Trophoblast cell (in vitro differentiated cells and primary cell): ENCODE measurements around the gene LMO2.

Source experiments
- DNase-seq, 2 donors: peaks; one replicate each; pipeline ENCODE4 v3.0.0-alpha.2; 2016
- H2AFZ ChIP-seq: 2 replicates; pipeline ENCODE4 v1.6.1; 2013; ENCODE audit warnings: low read length, moderate library complexity, mild to moderate bottlenecking; ENCODE audit not compliant: insufficient read depth, poor library complexity
- H2AK5ac ChIP-seq: 2 replicates; pipeline ENCODE4 v1.6.1; 2013; ENCODE audit warnings: mild to moderate bottlenecking, low read length
- H2BK120ac ChIP-seq: 2 replicates; pipeline ENCODE4 v1.6.1; 2013; ENCODE audit warnings: low read length, mild to moderate bottlenecking, moderate library complexity; ENCODE audit not compliant: insufficient read depth, poor library complexity
- H2BK12ac ChIP-seq: 2 replicates; pipeline ENCODE4 v1.6.1; 2013; ENCODE audit warnings: mild to moderate bottlenecking, low read length, moderate library complexity
- H2BK5ac ChIP-seq: 2 replicates; pipeline ENCODE4 v1.6.1; 2013; ENCODE audit warnings: low read length, low read depth, moderate library complexity, mild to moderate bottlenecking; ENCODE audit not compliant: poor library complexity
- H3K14ac ChIP-seq: 2 replicates; pipeline ENCODE4 v1.6.1; 2013; ENCODE audit warnings: mild to moderate bottlenecking, low read length
- H3K18ac ChIP-seq: 2 replicates; pipeline ENCODE4 v1.6.1; 2013; ENCODE audit warnings: mild to moderate bottlenecking, low read length
- H3K23ac ChIP-seq: 2 replicates; pipeline ENCODE4 v1.6.1; 2013; ENCODE audit warnings: low read length
- H3K27ac ChIP-seq: 2 replicates; pipeline ENCODE4 v1.5.1; 2013; ENCODE audit warnings: low read depth, mild to moderate bottlenecking, inconsistent platforms, low read length, moderate library complexity
- H3K27me3 ChIP-seq: 2 replicates; pipeline ENCODE4 v1.6.1; 2013; ENCODE audit warnings: inconsistent platforms, mild to moderate bottlenecking, low read length, moderate library complexity; ENCODE audit not compliant: insufficient read depth
- H3K36me3 ChIP-seq, 2 experiments: 1 replicate in 1 of 2; 2 replicates in 1 of 2; pipeline ENCODE4 v1.6.1; 2013; ENCODE audit warnings: low read length in 2 of 2, mild to moderate bottlenecking in 2 of 2, moderate library complexity in 1 of 2; ENCODE audit not compliant: insufficient read depth in 2 of 2, control insufficient read depth in 1 of 2
- H3K4ac ChIP-seq: 2 replicates; pipeline ENCODE4 v1.6.1; 2013; ENCODE audit warnings: low read depth, mild to moderate bottlenecking, low read length, moderate library complexity
- H3K4me1 ChIP-seq, 2 experiments: 1 replicate in 1 of 2; 2 replicates in 1 of 2; pipeline ENCODE4 v1.6.1; 2013; ENCODE audit warnings: low read length in 2 of 2, mild to moderate bottlenecking in 2 of 2, moderate library complexity in 1 of 2; ENCODE audit not compliant: insufficient read depth in 2 of 2, control insufficient read depth in 1 of 2
- H3K4me2 ChIP-seq: 2 replicates; pipeline ENCODE4 v1.6.1; 2013; ENCODE audit warnings: inconsistent platforms, mild to moderate bottlenecking, low read length, moderate library complexity
- H3K4me3 ChIP-seq: 2 replicates; pipeline ENCODE4 v1.5.1; 2013; ENCODE audit warnings: mild to moderate bottlenecking, low read depth, low read length, inconsistent platforms
- H3K79me1 ChIP-seq: one replicate; pipeline ENCODE4 v1.6.1; 2013; ENCODE audit warnings: low read length
- H3K79me2 ChIP-seq: 2 replicates; pipeline ENCODE4 v1.6.1; 2013; ENCODE audit warnings: low read length, mild to moderate bottlenecking; ENCODE audit not compliant: control insufficient read depth, insufficient read depth, poor library complexity
- H3K9ac ChIP-seq: 2 replicates; pipeline ENCODE4 v1.6.1; 2013; ENCODE audit warnings: mild to moderate bottlenecking, low read length
- H3K9me3 ChIP-seq: 2 replicates; pipeline ENCODE4 v1.6.1; 2013; ENCODE audit warnings: low read depth, mild to moderate bottlenecking, control low read depth, inconsistent platforms, low read length; ENCODE audit not compliant: insufficient read depth
- H4K12ac ChIP-seq: 2 replicates; pipeline ENCODE4 v1.6.1; 2013; ENCODE audit warnings: low read depth, mild to moderate bottlenecking, low read length, moderate library complexity
- H4K8ac ChIP-seq: 2 replicates; pipeline ENCODE4 v1.6.1; 2013; ENCODE audit warnings: low read depth, mild to moderate bottlenecking, low read length, moderate library complexity
- H4K91ac ChIP-seq: one replicate; pipeline ENCODE4 v1.6.1; 2013; ENCODE audit warnings: low read depth, mild to moderate bottlenecking, low read length, moderate library complexity
- WGBS: extraction: QIAGEN DNeasy Blood & Tissue Kit; methylation state at CpG from one replicate; pipeline ENCODE4 v1.1.7; 2013; ENCODE audit warnings: missing lambda C conversion rate; ENCODE audit not compliant: insufficient read length, insufficient coverage; ENCODE audit errors: extremely low coverage; 5-methylcytosine and 5-hydroxymethylcytosine counted together

LMO2 gene

GRCh38 chr11:33897761-33898375 is 6.0 kb upstream of the LMO2 start:
- Histone ChIP-seq H3K79me1 (no peaks in the 10 kb centered on the region), H3K4me1 (peaks cover 0 to 4% of the 10 kb centered on the region in 2 experiments), H3K18ac (no peak overlapping the region), H3K4me3 (no peak overlapping the region), H3K27ac (no peak overlapping the region), H3K9ac (no peak overlapping the region), H2BK5ac (no peak overlapping the region), H3K36me3 (no peaks in the 10 kb centered on the region), H3K9me3 (no peaks in the 10 kb centered on the region), H3K14ac (no peak overlapping the region), H2AK5ac (no peak overlapping the region), H2AFZ (no peak overlapping the region), H3K27me3 (no peaks in the 10 kb centered on the region), H3K4ac (no peak overlapping the region), H2BK120ac (no peak overlapping the region), H4K12ac (no peak overlapping the region), H3K79me2 (no peaks in the 10 kb centered on the region), H2BK12ac (no peak overlapping the region), H3K23ac (no peak overlapping the region), H3K4me2 (no peak overlapping the region), H4K91ac (no peak overlapping the region), H4K8ac (no peak overlapping the region)
- WGBS = no CpG with 5 or more reads among the region's 4 CpGs
- no peak for DNase-seq

- no CpG with 5 or more reads among the region's 2 CpGs for WGBS
- Histone ChIP-seq H3K23ac (no peak overlapping the region), H2BK5ac (no peak overlapping the region), H3K4me2 (no peak overlapping the region), H4K91ac (no peak overlapping the region), H3K79me2 (no peaks in the 10 kb centered on the region), H3K18ac (no peak overlapping the region), H3K4me1 (peaks cover 0 to 4% of the 10 kb centered on the region in 2 experiments), H2AK5ac (no peak overlapping the region), H3K27me3 (no peaks in the 10 kb centered on the region), H3K36me3 (no peaks in the 10 kb centered on the region), H3K9me3 (no peaks in the 10 kb centered on the region), H2BK120ac (no peak overlapping the region), H2AFZ (no peak overlapping the region), H4K12ac (no peak overlapping the region), H3K4ac (no peak overlapping the region), H3K14ac (no peak overlapping the region), H2BK12ac (no peak overlapping the region), H4K8ac (no peak overlapping the region), H3K4me3 (no peak overlapping the region), H3K79me1 (no peaks in the 10 kb centered on the region), H3K9ac (no peak overlapping the region), H3K27ac (no peak overlapping the region)
- no peak for DNase-seq
These were observed 5.0 kb upstream of the LMO2 start for GRCh38 chr11:33896911-33897310.

DNA sequence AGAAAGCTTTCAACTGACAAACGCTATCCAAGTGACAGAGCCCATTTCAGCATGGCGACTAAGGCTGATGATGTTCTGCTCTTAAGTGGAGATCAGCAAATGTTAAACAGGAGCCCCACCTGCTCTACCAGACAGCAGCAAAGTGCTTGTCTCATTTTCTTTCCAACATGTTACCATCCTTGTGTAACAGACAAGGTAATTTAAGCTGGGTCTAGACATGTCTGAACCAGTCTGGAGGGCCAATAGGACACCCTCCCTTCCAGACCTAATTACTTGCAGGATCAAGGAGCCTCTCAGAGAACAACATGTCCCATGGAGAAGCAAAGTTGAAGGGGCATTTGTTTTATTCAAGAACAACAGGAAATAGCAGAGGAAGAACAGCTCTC is 3.9 kb upstream of the LMO2 start:
- Histone ChIP-seq H2BK5ac (no peak overlapping the region), H3K36me3 (no peaks in the 10 kb centered on the region), H2AK5ac (no peak overlapping the region), H3K23ac (no peak overlapping the region), H3K79me2 (no peaks in the 10 kb centered on the region), H4K91ac (no peak overlapping the region), H3K27ac (no peak overlapping the region), H3K4me1 (peaks cover 0 to 4% of the 10 kb centered on the region in 2 experiments), H4K8ac (no peak overlapping the region), H3K18ac (no peak overlapping the region), H3K4me3 (no peak overlapping the region), H3K14ac (no peak overlapping the region), H4K12ac (no peak overlapping the region), H3K9me3 (no peaks in the 10 kb centered on the region), H2AFZ (no peak overlapping the region), H3K79me1 (no peaks in the 10 kb centered on the region), H3K27me3 (no peaks in the 10 kb centered on the region), H2BK120ac (no peak overlapping the region), H3K9ac (no peak overlapping the region), H3K4me2 (no peak overlapping the region), H3K4ac (no peak overlapping the region), H2BK12ac (no peak overlapping the region)
- WGBS = no CpG with 5 or more reads among the region's 2 CpGs
- no peak for DNase-seq

- H3K18ac ChIP-seq = no peak overlapping the region
- H2AFZ ChIP-seq = no peak overlapping the region
- H2BK120ac ChIP-seq = no peak overlapping the region
- no peak overlapping the region for H3K23ac ChIP-seq
- no peaks in the 10 kb centered on the region for H3K9me3 ChIP-seq
- no peak overlapping the region for H3K27ac ChIP-seq
- H3K14ac ChIP-seq = no peak overlapping the region
- H2BK12ac ChIP-seq = no peak overlapping the region
- H2AK5ac ChIP-seq = no peak overlapping the region
- no peak overlapping the region for H4K8ac ChIP-seq
- no peaks in the 10 kb centered on the region for H3K27me3 ChIP-seq
- no peak overlapping the region for H3K4me3 ChIP-seq
- H3K9ac ChIP-seq = no peak overlapping the region
- no peak overlapping the region for H4K12ac ChIP-seq
- no peak for DNase-seq
- no peak overlapping the region for H3K4me2 ChIP-seq
- no peaks in the 10 kb centered on the region for H3K36me3 ChIP-seq
- no peak overlapping the region for H3K4ac ChIP-seq
- H4K91ac ChIP-seq = no peak overlapping the region
- WGBS = no CpG with 5 or more reads among the region's 4 CpGs
- H3K4me1 ChIP-seq = peaks cover 0 to 3% of the 10 kb centered on the region in 2 experiments
- H3K79me2 ChIP-seq = no peaks in the 10 kb centered on the region
- no peak overlapping the region for H2BK5ac ChIP-seq
- no peaks in the 10 kb centered on the region for H3K79me1 ChIP-seq
These were observed 2.5 kb upstream of the LMO2 start for GRCh38 chr11:33894398-33894746.
